GM19468 (cell line): Measurements from ENCODE around the gene SPOCK1.

Experiments
- ATAC-seq: cut with Tn5 transposase; IDR thresholded peaks from one replicate; pipeline ENCODE4 v1.9.1; 2021; ENCODE audit warnings: mild to moderate bottlenecking, moderate library complexity, moderate number of reproducible peaks; ENCODE audit not compliant: unreplicated experiment; ENCODE audit errors: extremely low read depth

The SPOCK1 gene

DNA sequence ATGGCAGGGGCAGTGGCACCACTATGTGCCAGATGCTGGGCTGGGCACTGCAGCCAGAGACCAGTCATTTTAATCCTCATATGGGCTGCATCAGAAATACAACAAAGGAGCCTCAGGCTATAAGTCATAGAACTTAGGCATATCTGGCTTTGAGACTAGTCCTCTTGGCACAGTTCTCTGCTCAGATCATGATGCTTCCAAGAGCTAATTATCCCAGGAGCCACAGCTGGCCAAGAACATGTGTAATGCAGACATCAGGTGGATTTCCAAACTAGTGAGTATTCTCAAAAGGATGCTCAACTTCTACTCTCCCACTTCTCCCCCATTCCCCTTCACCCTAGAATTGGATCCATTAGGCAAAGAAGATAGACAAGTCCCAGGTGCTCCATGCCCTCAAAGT lies 571.6 kb downstream of the SPOCK1 start:
- no peak for ATAC-seq

- ATAC-seq: no peak
Measured at GRCh38 chr5:136926073-136926472, 573.1 kb downstream of the SPOCK1 start.
